AG09319 (cell line): ENCODE results near the gene DNAJC24.
"Not testable (repeated sequence)": the region's sequence is repeated elsewhere in the genome, so short reads cannot be mapped to it uniquely, and the experiment has no call there.

Experiments
- DNase-seq: peaks from one replicate; pipeline ENCODE4 v3.0.0-alpha.2; 2010; ENCODE audit warnings: low read depth; ENCODE audit errors: extremely low read depth
- CTCF ChIP-seq: IDR thresholded peaks from 2 replicates; pipeline ENCODE4 v1.5.1; 2011; ENCODE audit warnings: low read depth, mild to moderate bottlenecking, inconsistent platforms, low read length, moderate library complexity

Gene DNAJC24

DNA sequence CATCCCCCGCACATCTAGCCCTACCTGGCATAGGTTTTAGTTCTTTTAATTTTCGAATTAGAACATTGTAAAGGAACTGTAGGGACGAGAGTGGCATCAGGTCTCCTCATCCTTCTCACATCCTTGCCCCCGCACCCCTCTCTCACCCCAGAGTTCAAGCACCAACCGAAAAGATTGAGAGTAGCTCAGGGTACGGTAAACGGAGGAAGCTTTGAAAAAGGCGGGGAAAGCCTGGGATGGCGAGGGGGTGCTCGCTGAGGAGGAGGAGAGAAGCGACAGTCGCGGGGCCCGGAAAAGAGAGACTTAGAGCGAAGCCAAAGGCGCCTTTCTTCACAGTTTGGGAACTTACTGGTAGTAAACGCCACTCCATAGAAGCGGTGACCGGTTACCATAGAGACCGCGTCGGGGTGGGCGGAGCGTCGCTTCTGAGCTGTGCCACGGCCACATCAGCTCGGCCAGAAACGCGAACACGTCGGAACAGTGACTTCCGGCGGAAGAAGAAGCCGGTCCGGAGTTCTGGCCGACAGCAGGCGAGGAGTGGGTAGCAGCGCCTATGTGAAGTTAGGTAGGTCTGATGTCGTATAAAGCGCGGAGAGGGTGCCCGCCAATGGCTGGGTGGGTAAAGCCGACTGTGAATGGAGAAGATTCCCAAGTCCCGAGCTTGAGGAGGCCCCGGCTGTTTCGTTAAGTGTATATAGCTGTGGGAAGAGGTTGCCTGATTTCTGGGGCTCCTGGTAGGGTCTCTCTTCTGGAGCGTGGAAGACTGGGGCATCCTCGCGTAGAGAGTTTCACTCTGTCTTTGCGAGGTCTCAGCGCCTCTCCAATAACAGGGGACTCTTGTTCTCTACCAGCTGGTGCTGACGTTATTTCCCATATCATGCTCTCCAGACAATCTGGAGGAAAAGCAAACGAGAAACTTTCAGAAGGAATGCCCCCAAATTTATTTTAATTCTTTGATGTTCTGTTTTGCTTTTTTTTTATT lies at the start of gene DNAJC24, which contains the start of gene DCDC1:
TSS of gene DNAJC24 (plus strand) at position 513 of the 982 bp plus-strand sequence. CDS start 889 bp downstream, outside the sequence.
TSS of gene DCDC1 (minus strand) at position 392 of the 982 bp plus-strand sequence. CDS start 41,459 bp downstream, outside the sequence.
- peak; percentile 66 for DNase-seq
- TF ChIP-seq CTCF = no peak

DNA sequence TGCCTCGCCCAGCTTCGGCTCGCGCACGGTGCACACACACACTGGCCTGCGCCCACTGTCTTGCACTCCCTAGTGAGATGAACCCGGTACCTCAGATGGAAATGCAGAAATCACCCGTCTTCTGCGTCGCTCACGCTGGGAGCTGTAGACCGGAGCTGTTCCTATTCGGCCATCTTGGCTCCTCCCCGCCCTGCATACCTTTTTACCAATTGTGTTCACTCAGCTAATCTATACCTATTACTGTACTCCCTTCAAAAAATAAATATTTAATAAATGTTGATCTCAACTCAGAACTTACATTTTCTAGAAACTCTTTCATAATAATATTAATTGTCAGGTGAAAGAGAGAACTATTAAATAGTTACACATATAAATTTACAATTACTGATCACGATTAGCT lies 48.2 kb upstream of the DNAJC24 start:
- not testable (repeated sequence) for DNase-seq

DNA sequence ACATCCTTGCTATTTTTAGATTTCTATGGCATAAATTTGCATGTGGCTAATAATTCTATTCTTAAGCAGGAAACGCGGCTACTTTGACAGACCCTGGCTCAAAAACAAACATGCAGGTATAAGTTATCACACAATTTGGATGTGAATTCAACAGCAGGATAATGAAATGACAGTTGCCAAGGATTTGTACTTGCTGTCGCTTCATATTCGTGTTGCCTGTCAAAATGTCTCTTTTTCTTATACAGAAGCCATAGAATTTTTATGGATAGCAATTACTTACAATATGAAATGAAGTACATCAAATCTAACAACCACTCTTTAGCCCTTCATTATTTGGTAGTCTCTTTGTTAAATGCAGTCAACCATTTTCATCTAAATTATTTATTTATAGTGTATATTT lies 46.5 kb upstream of the DNAJC24 start:
- no peak for DNase-seq
- no peak for TF ChIP-seq CTCF

GRCh38 chr11:31325160-31325559 lies 44.5 kb upstream of the DNAJC24 start:
- TF ChIP-seq CTCF = no peak
- no peak for DNase-seq

GRCh38 chr11:31326470-31327148 lies 43.1 kb upstream of the DNAJC24 start:
- DNase-seq = no peak
- TF ChIP-seq CTCF = no peak

DNA sequence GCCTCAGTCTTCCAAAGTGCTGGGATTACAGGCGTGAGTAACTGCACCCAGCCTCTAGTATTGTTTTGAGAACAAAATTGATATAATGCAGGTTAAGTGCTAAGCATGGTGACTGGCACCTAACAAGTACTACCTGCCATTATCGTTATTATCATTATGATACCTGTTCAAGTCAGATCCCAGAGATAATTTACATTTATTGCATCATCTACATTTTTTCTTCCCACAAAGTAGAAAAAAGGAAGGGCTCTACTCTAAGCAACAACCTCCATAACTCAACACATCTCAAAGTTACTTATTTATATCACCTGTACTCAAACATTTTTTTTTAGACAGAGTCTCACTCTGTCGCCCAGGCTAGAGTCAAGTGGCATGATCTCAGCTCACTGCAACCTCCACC lies 42.2 kb upstream of the DNAJC24 start:
- TF ChIP-seq CTCF = no peak
- no peak for DNase-seq

GRCh38 chr11:31328697-31329096 lies 41.0 kb upstream of the DNAJC24 start:
- no peak for DNase-seq
- no peak for TF ChIP-seq CTCF
